GM13976 (cell line): ENCODE results near the gene SNX17.

Experiments used
- DNase-seq: peaks from one replicate; pipeline ENCODE4 v3.0.0; 2012; ENCODE audit warnings: low spot score
- in situ Hi-C: fragments of 300-500 bp; cut with MboI; formaldehyde crosslinking; loops from one replicate; pipeline ENCODE4 v1.12.0; 2022; ENCODE audit warnings: low sequenced_read_pairs, mixed read lengths, inconsistent platforms; ENCODE audit not compliant: unreplicated experiment
- TF ChIP-seq, protein P1 (sequence below): IDR thresholded peaks from 2 replicates; pipeline ENCODE4 v1.5.1; 2012; ENCODE audit warnings: borderline replicate concordance, mild to moderate bottlenecking; ENCODE audit not compliant: insufficient read depth; ENCODE audit errors: extremely low read depth, missing control alignments, control extremely low read depth

Gene SNX17, protein sequence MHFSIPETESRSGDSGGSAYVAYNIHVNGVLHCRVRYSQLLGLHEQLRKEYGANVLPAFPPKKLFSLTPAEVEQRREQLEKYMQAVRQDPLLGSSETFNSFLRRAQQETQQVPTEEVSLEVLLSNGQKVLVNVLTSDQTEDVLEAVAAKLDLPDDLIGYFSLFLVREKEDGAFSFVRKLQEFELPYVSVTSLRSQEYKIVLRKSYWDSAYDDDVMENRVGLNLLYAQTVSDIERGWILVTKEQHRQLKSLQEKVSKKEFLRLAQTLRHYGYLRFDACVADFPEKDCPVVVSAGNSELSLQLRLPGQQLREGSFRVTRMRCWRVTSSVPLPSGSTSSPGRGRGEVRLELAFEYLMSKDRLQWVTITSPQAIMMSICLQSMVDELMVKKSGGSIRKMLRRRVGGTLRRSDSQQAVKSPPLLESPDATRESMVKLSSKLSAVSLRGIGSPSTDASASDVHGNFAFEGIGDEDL

DNA sequence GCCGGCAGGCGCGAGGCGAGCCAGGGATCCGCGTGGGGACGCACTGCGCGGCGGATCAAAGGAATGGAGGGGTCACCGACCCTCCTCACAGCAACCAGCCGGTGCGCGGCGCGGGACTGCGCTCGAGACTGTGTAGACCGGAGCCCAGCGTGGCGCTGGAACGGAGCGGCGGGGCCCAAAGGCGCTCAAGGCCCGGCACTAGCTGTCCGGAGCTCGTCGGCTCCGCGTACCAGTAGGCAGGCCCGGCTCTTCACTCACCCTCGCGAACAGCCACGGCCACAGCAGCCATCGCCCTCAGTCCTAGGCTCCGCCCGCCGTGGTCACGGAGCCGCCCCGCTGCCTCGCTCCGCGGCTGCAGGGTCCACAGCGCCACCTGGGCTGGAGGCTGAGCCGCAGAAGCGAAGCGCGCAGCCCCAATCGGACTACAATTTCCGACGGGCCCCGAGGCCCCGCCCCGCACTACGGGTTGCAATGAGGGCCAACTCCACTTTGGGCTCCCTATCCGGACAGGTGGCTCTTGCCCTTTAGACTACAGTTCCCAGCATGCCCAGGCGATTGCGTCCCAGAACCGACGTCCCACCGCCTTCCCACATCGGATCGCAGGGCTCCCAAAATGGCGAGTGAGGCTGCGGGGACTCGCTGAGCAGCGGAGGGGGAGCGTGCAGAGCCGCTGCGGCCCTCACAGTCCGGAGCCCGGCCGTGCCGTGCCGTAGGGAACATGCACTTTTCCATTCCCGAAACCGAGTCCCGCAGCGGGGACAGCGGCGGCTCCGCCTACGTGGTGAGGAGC lies at the start of gene SNX17, which contains the start of gene EIF2B4:
Gene SNX17, plus strand, starts transcription at position 591 of the 790 bp plus-strand sequence. Its CDS starts 128 bp downstream, at position 719.
Gene EIF2B4, minus strand, starts transcription at position 313 of the 790 bp plus-strand sequence. Its CDS starts 24 bp downstream, at position 289.
- in situ Hi-C loops = no loop called here
- TF ChIP-seq, protein P1, sequence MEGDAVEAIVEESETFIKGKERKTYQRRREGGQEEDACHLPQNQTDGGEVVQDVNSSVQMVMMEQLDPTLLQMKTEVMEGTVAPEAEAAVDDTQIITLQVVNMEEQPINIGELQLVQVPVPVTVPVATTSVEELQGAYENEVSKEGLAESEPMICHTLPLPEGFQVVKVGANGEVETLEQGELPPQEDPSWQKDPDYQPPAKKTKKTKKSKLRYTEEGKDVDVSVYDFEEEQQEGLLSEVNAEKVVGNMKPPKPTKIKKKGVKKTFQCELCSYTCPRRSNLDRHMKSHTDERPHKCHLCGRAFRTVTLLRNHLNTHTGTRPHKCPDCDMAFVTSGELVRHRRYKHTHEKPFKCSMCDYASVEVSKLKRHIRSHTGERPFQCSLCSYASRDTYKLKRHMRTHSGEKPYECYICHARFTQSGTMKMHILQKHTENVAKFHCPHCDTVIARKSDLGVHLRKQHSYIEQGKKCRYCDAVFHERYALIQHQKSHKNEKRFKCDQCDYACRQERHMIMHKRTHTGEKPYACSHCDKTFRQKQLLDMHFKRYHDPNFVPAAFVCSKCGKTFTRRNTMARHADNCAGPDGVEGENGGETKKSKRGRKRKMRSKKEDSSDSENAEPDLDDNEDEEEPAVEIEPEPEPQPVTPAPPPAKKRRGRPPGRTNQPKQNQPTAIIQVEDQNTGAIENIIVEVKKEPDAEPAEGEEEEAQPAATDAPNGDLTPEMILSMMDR = peak; percentile 99
- peak; percentile 96 for DNase-seq

DNA sequence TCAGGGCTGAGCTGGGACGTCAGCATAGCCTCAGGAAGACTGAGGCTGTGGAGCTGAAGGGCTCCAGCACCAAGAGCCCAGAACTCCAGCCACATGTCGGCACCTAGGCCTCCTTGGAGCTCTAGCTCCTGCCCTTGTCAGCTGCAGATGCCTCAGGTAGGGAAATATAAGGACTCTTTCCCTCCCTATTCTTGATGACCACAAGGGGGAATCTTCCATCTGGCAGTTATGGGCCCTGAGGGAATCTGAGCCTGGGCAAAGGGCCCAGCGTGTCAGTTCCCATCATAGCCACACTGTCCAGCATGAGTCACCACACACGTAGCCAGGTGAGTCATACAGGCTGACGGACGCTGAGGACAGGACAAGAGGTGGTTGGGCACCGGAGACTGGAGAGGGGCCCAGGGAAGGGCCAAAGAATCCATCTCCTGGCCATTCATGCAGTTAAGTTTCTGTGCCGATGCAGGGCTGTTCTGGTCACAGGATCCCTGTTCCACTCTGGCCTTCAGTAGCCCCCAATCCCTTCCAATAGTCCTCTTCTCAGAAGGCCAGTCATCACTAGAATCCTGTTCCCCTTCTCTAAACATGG lies 49.4 kb upstream of the SNX17 start:
- TF ChIP-seq, protein P1 = no peak
- DNase-seq = no peak
- in situ Hi-C loops = no loop called here

DNA sequence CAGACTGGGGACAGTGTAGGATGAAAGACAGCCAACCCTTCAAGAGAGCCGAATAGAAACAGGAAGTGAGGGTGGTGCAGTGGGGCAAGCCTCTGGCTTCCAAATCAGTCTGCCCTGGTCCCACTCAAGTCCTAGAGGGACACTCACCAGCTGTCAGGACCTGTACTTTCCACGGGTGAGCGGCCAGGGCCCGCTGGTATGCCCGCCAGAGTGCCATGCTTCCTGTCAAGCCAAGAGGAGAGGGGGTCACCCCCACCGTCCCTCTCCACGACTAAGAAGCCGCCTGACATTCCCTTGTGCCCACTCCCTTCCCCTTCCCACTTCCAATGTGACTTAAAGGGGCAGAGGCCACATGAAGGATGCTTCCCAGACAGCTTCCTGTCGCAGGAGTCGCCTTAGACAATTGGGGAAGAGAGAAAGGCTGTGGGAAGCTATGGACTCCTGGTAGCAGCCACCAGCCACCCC lies 48.1 kb upstream of the SNX17 start:
- DNase-seq = peak; percentile 47
- in situ Hi-C loops = no loop called here
- TF ChIP-seq, protein P1 = no peak

DNA sequence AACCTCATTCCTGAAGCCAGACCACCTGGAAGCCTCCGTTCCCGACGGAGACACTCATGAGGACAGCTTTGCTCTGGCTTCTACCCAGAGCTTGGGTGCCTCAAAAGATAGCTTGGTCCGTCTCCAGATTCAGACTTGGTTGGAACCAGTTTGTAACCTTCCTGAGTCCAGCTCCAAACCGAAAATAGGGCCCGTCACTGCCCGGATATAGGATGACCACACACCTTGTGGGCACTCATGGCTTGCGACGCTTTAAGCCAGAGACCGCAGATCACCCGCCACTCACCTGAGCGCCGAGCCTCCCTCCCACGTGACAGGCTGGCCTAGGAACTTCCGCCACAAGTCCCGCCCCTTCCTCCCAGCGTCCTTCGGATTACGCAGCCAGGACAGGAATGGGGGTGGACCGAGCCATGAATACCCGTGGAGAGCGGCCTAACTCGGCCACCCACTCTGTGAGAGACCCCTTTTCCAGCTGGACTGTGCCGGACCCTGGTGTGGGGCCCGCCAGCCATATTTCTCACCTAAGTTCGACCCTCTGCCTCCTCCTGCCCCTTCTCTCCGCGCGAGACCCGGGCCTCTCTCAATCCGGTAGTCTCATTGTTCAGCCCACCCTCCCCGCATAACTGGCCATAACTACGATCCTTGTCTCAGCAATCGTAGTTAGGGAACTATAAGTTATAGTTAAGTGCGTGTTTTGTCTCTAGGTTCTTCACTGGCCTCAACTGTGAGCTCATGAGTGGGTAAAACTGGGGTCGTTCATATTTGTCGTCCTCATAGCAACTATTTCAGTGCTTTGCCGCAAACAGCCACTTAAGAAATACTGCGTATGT lies 47.4 kb upstream of the SNX17 start, which contains the start of gene MPV17:
Gene MPV17, minus strand, starts transcription at position 332 of the 830 bp plus-strand sequence. CDS start 580 bp downstream, outside the sequence.
- TF ChIP-seq, protein P1 = no peak
- peak; percentile 96 for DNase-seq
- in situ Hi-C loops = no loop called here

DNA sequence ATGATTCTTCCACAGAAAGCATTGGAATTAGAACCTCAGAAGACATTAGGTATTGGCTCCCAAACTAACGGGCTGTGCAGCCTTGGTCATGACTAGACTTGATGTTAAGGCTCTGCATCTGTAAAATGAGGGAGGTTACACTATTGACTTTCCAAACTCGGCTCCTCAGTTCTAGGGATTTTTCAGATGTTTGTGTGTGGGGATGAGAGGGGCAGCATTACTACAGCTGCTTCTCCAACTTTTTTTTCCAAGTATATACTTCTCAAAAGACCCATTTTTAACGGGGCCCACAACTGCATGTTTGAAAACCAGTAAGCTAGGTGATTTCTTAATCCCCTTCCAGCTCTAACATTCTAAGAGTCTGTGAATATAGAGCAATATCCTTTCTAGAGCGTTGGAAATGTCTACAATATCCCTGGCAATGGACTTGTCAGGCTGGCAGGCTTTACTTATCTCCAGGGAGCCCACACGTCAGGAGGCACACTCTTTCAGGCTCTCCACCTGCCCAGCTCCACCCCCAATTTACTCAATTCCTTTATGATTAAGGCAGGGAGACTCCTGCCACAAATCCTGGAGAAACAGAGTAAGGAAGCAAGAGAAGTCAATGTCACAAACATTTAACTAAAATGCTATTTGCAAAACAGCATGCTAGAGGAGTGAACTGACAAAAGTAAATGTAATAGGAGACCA lies 46.7 kb upstream of the SNX17 start:
- DNase-seq = no peak
- in situ Hi-C loops = no loop called here
- TF ChIP-seq, protein P1 = no peak
